ENCODE data around the gene DCHS2. TPM values are rescaled to one million over a fixed set of nuclear protein-coding genes. Genes with fewer than 3 reads are reported as not detected.
"Not testable (repeated sequence)": the region's sequence is repeated elsewhere in the genome, so short reads cannot be mapped to it uniquely, and the experiment has no call there.

The DCHS2 gene
- total RNA-seq, 1 donor from 2014 or later = 0.03 TPM

- no peak for DNase-seq (ENCODE audit: low read depth)
These were observed 273.5 kb downstream of the DCHS2 start for GRCh38 chr4:154218051-154218450.

GRCh38 chr4:154217384-154217783 is 274.2 kb downstream of the DCHS2 start:
- DNase-seq (ENCODE audit: low read depth) = not testable (repeated sequence)

GRCh38 chr4:154211506-154211905 is 280.1 kb downstream of the DCHS2 start:
- DNase-seq (ENCODE audit: low read depth) = no peak

GRCh38 chr4:154208424-154208823 is 283.2 kb downstream of the DCHS2 start:
- peak; percentile 33 for DNase-seq (ENCODE audit: low read depth)

GRCh38 chr4:154205471-154205870 is 286.1 kb downstream of the DCHS2 start:
- peak; percentile 20 for DNase-seq (ENCODE audit: low read depth)

- no peak for DNase-seq (ENCODE audit: low read depth)
These were observed 296.9 kb downstream of the DCHS2 start for GRCh38 chr4:154194649-154195048.

GRCh38 chr4:154192585-154192984 is 299.0 kb downstream of the DCHS2 start:
- no peak for DNase-seq (ENCODE audit: low read depth)

- peak; percentile 85 for DNase-seq (ENCODE audit: low read depth)
These were observed 302.3 kb downstream of the DCHS2 start for GRCh38 chr4:154189346-154189745.

GRCh38 chr4:154186888-154187287 is 304.7 kb downstream of the DCHS2 start:
- no peak for DNase-seq (ENCODE audit: low read depth)

GRCh38 chr4:154186035-154186434 is 305.6 kb downstream of the DCHS2 start:
- no peak for DNase-seq (ENCODE audit: low read depth)

GRCh38 chr4:154184238-154184637 is 307.4 kb downstream of the DCHS2 start:
- no peak for DNase-seq (ENCODE audit: low read depth)

GRCh38 chr4:154183264-154183663 is 308.3 kb downstream of the DCHS2 start:
- DNase-seq (ENCODE audit: low read depth) = no peak

Other genes with a start within 250 kb of the DCHS2 start
- 55.7 and 62.0 TPM in 2 replicates for gene PLRG1, start 58.6 kb upstream of the DCHS2 start, total RNA-seq
- not detected in 2 replicates for gene FGB, start 71.2 kb upstream of the DCHS2 start, total RNA-seq
- gene FGA, start 98.9 kb upstream of the DCHS2 start, total RNA-seq = not detected in 2 replicates
- not detected in 2 replicates for gene FGG, start 120.9 kb upstream of the DCHS2 start, total RNA-seq